ENCODE measurements around the gene WDR13.
A peak's percentile ranks its signal among the peaks of the same experiment; 100 is the strongest.

Gene WDR13

GRCh38 chrX:48592971-48593370 lies 4.3 kb upstream of the WDR13 start:
- DNase-seq (ENCODE audit: low spot score) (no peak), FAIRE-seq (no peak)

- no peak for FAIRE-seq
- DNase-seq (ENCODE audit: low spot score) = no peak
Measured at GRCh38 chrX:48595929-48596328, 1.4 kb upstream of the WDR13 start.

GRCh38 chrX:48598614-48599013 lies 1.3 kb downstream of the WDR13 start:
- DNase-seq (ENCODE audit: low spot score) (no peak), FAIRE-seq (no peak)

GRCh38 chrX:48599341-48599740 lies 2.0 kb downstream of the WDR13 start:
- FAIRE-seq = no peak
- no peak for DNase-seq (ENCODE audit: low spot score)

- FAIRE-seq (no peak), DNase-seq (ENCODE audit: low spot score) (no peak)
Measured at GRCh38 chrX:48600226-48600625, 2.9 kb downstream of the WDR13 start.

GRCh38 chrX:48601741-48602394 lies 4.6 kb downstream of the WDR13 start:
- DNase-seq (ENCODE audit: low spot score) = no peak
- no peak for FAIRE-seq

- DNase-seq (ENCODE audit: low spot score) (no peak), FAIRE-seq (no peak)
Measured at GRCh38 chrX:48604701-48605100, 7.4 kb downstream of the WDR13 start.

- FAIRE-seq (no peak), DNase-seq (ENCODE audit: low spot score) (no peak)
Measured at GRCh38 chrX:48606091-48606490, 8.8 kb downstream of the WDR13 start.

GRCh38 chrX:48611703-48612102 lies 14.4 kb downstream of the WDR13 start:
- DNase-seq (ENCODE audit: low spot score) = no peak
- FAIRE-seq = no peak

GRCh38 chrX:48613502-48614160 lies 16.3 kb downstream of the WDR13 start:
- DNase-seq (ENCODE audit: low spot score) (no peak), FAIRE-seq (no peak)

GRCh38 chrX:48616576-48616975 lies 19.3 kb downstream of the WDR13 start:
- no peak for FAIRE-seq
- DNase-seq (ENCODE audit: low spot score) = no peak

GRCh38 chrX:48617542-48618340 lies 20.4 kb downstream of the WDR13 start:
- no peak for FAIRE-seq
- no peak for DNase-seq (ENCODE audit: low spot score)

GRCh38 chrX:48626401-48627298 lies 29.4 kb downstream of the WDR13 start:
- DNase-seq (ENCODE audit: low spot score) (no peak), FAIRE-seq (no peak)

GRCh38 chrX:48631376-48632090 lies 34.2 kb downstream of the WDR13 start:
- peak; percentile 92 for DNase-seq (ENCODE audit: low spot score)
- no peak for FAIRE-seq

- DNase-seq (ENCODE audit: low spot score) = no peak
- FAIRE-seq = no peak
Measured at GRCh38 chrX:48632207-48632606, 34.9 kb downstream of the WDR13 start.

- FAIRE-seq = no peak
- DNase-seq (ENCODE audit: low spot score) = no peak
Measured at GRCh38 chrX:48636301-48636700, 39.0 kb downstream of the WDR13 start.

- DNase-seq (ENCODE audit: low spot score) (no peak), FAIRE-seq (no peak)
Measured at GRCh38 chrX:48636776-48637175, 39.5 kb downstream of the WDR13 start.

- FAIRE-seq = no peak
- DNase-seq (ENCODE audit: low spot score) = no peak
Measured at GRCh38 chrX:48645669-48646068, 48.4 kb downstream of the WDR13 start.

GRCh38 chrX:48648336-48648751 lies 51.1 kb downstream of the WDR13 start:
- DNase-seq (ENCODE audit: low spot score) = no peak
- FAIRE-seq = no peak

GRCh38 chrX:48649102-48649501 lies 51.8 kb downstream of the WDR13 start:
- no peak for FAIRE-seq

More at GRCh38 chrX:48649102-48649501, 51.8 kb downstream of the WDR13 start:
- no peak for DNase-seq (ENCODE audit: low spot score)

Measured in urothelium cell line (cell line).